Prostate gland (tissue), 2 donors: ENCODE measurements around the gene NUAK2. TPM values are rescaled to one million over a fixed set of nuclear protein-coding genes. Genes with fewer than 3 reads are reported as not detected.
A peak's percentile ranks its signal among the peaks of the same experiment; 100 is the strongest.

Experiments used
- DNase-seq: peaks from one replicate; pipeline ENCODE4 v3.0.0-alpha.2; 2019; ENCODE audit warnings: low spot score
- H3K27ac ChIP-seq, 2 donors: fragments of 200-600 bp; sonication (generic); 2 replicates each; pipeline ENCODE4 v1.5.1; 2017 to 2019
- H3K27me3 ChIP-seq: fragments of 200-600 bp; sonication (generic); replicated peaks from 2 replicates; pipeline ENCODE4 v1.5.1; 2019; ENCODE audit not compliant: insufficient read depth
- H3K36me3 ChIP-seq, 2 donors: fragments of 200-600 bp; sonication (generic); 1 replicate in 1 of 2; 2 replicates in 1 of 2; pipeline versions ENCODE4 v1.5.1 to v1.8.1; 2017 to 2019
- H3K4me1 ChIP-seq: fragments of 200-600 bp; sonication (generic); replicated peaks from 2 replicates; pipeline ENCODE4 v1.5.1; 2019
- H3K4me3 ChIP-seq, 2 donors: fragments of 200-600 bp; sonication (generic); 2 replicates each; pipeline ENCODE4 v1.5.1; 2017 to 2019
- H3K9me3 ChIP-seq: fragments of 200-600 bp; sonication (generic); 2 replicates; pipeline ENCODE4 v1.5.1; 2017
- CTCF ChIP-seq, 4 experiments: fragments of 200-600 bp in 2 of 4; fragments of 450-650 bp in 2 of 4; sonication (generic) in 2 of 4; IDR thresholded peaks; 1 replicate in 3 of 4; 2 replicates in 1 of 4; pipeline ENCODE4 v1.5.1; 2016 to 2019; ENCODE audit warnings: antibody characterized with exemption in 4 of 4, mild to moderate bottlenecking in 2 of 4, moderate library complexity in 2 of 4
- POLR2A ChIP-seq: fragments of 450-650 bp; IDR thresholded peaks from one replicate; pipeline ENCODE4 v1.6.1; 2016; ENCODE audit warnings: antibody characterized with exemption, mild to moderate bottlenecking
- POLR2AphosphoS5 ChIP-seq: sonication (generic); formaldehyde crosslinking; IDR thresholded peaks from one replicate; pipeline ENCODE4 v1.6.1; 2017; ENCODE audit warnings: antibody characterized with exemption
- WGBS: methylation state at CpG from one replicate; pipeline ENCODE4 v1.1.5; 2018; 5-methylcytosine and 5-hydroxymethylcytosine counted together
- intact Hi-C: fragments of 100-400 bp; cut with DNase I; formaldehyde crosslinking; loops from one replicate; pipeline ENCODE4 v1.14.2; 2022
- small RNA-seq, 2 donors: library from RNA; depleted of rRNA; stranded (forward); fragments of <200 nt; gene quantifications; one replicate each; pipeline ENCODE3, GENCODE V24; 2016
- total RNA-seq, 2 donors: library from RNA; depleted of rRNA; stranded (reverse); fragments of >200 nt; gene quantifications; one replicate each; pipeline ENCODE4 v1.1.0, GENCODE V29; 2016

Gene NUAK2
- total RNA-seq, 2 donors from 2014 or later, result 3.7 to 20.0 TPM

DNA sequence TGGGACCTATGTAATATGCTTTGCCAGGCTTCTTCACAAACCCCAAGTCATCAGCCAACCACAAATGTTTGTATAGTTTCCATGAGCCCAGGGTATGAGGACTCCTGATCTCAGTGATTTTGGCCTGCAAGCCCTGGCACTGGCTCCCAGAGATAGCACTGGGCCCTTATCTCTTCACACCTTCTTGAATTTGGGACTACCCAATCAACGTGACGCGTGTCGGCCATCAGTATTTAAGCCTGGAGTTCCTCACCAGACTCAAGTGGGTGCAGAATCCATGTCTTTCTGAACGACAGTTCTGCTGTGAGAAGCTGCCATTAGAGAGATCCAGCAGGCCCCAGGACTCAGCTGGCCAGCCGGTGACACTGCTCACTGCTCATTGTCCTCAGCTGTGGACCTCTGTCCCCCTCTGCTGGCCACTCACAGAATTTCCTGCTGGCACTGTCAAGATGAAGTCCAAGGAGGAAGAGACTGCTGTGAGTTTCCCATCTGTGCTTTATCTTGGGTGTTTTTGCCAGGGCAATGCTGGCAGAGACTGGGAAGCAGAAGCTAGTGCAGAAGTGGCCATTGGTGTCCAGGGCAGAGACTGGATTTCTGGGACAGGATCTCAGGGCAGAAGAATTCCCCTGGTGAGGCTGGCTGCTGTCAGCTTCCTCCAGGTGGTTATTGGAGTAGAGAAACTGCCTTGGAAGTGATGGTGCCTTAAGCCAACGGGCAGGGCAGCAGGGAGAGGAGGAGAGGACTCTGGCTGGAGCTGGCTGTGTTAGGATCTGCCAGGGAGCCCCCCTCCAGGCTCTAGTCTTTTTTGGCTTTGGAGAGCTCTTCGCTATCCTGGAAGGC lies 65.4 kb downstream of the NUAK2 start:
- Histone ChIP-seq H3K4me3 (no peak overlapping the region), H3K27ac (no peak overlapping the region), H3K36me3 (no peaks in the 10 kb centered on the region), H3K4me1 (no peaks in the 10 kb centered on the region), H3K27me3 (no peaks in the 10 kb centered on the region), H3K9me3 (no peaks in the 10 kb centered on the region)
- TF ChIP-seq CTCF (IDR thresholded peaks at IDR 0.05), result peak; percentile 86 to 98 (median 94)
- TF ChIP-seq POLR2A, result no peak
- peak; percentile 68 for TF ChIP-seq POLR2AphosphoS5
- intact Hi-C loops, result loop anchor here (2.0 to 5.0 kb wide), 4 partner anchors 27 to 279 kb away; partner anchors contain the start of gene RBBP5
- peak; percentile 89 for DNase-seq
- WGBS, result 46% methylated on average over 8 of the region's 8 CpGs

Small RNAs within 50 kb of the gene (small RNA-seq; reads per million reads assigned to genes)
- gene SNRPGP10, result 0 reads per million in 2 donors

Other genes with a start within 250 kb of the NUAK2 start
- 1 to 10 TPM in 1 of 2 donors, under 1 TPM in 1; 0.73 to 2.2 TPM for gene TMEM81, start 237.3 kb downstream of the NUAK2 start, total RNA-seq
- gene RBBP5, start 199.8 kb downstream of the NUAK2 start, total RNA-seq, result 10 to 100 TPM; 15.0 to 15.1 TPM
- 10 to 100 TPM in 1 of 2 donors, 1 to 10 TPM in 1; 9.7 to 16.9 TPM for gene DSTYK, start 110.0 kb downstream of the NUAK2 start, total RNA-seq
- gene TMCC2, start 93.8 kb downstream of the NUAK2 start, total RNA-seq, result 10 to 100 TPM in 1 of 2 donors, 1 to 10 TPM in 1; 1.5 to 10.6 TPM
- 10 to 100 TPM in 1 of 2 donors, not detected in 1; 15.6 TPM for gene KLHDC8A, start 35.2 kb upstream of the NUAK2 start, total RNA-seq
- 10 to 100 TPM in 1 of 2 donors, under 1 TPM in 1; 0.68 to 22.0 TPM for gene LEMD1, start 100.3 kb upstream of the NUAK2 start, total RNA-seq
- 1 to 10 TPM in 1 of 2 donors, not detected in 1; 6.8 TPM for gene BLACAT1, start 134.3 kb upstream of the NUAK2 start, total RNA-seq
- gene CDK18, start 182.9 kb upstream of the NUAK2 start, total RNA-seq, result 10 to 100 TPM; 11.1 to 16.2 TPM